HFFc6 (cell line): Measurements from ENCODE around the gene SMAD9. TPM values are rescaled to one million over a fixed set of nuclear protein-coding genes. Genes with fewer than 3 reads are reported as not detected.

Experiments used
- DNase-seq: peaks from one replicate; pipeline ENCODE4 v3.0.0-alpha.2; 2018
- H3K27ac Mint-ChIP-seq: 2 replicates; pipeline ENCODE4 v1.8.0; 2020; ENCODE audit warnings: mild to moderate bottlenecking, mixed read lengths
- H3K27me3 Mint-ChIP-seq: 2 replicates; pipeline ENCODE4 v1.8.0; 2021; ENCODE audit warnings: mild to moderate bottlenecking, moderate library complexity, mixed read lengths; ENCODE audit not compliant: insufficient read depth
- H3K36me3 Mint-ChIP-seq: 2 replicates; pipeline ENCODE4 v1.8.0; 2021; ENCODE audit warnings: low read depth, mixed read lengths
- H3K4me1 Mint-ChIP-seq: 2 replicates; pipeline ENCODE4 v1.8.0; 2020; ENCODE audit warnings: low read depth, mixed read lengths
- H3K4me3 Mint-ChIP-seq: 2 replicates; pipeline ENCODE4 v1.8.0; 2020; ENCODE audit warnings: mild to moderate bottlenecking, moderate library complexity, mixed read lengths
- H3K9me3 Mint-ChIP-seq: 2 replicates; pipeline ENCODE4 v1.8.0; 2020; ENCODE audit warnings: mild to moderate bottlenecking, mixed read lengths
- total RNA-seq, 6 experiments: library from RNA; stranded (reverse); fragmentation: NEBNext Ultra II Directional; extraction: Animal tissue kit (Norgen Biotek cat#: 25700); gene quantifications; 2 replicates in 1 of 6; 3 replicates in 5 of 6; pipeline ENCODE4 v1.2.3, GENCODE V29; 2021
- TF ChIP-seq, protein P1 (sequence below): fragments of 200-600 bp; sonication (generic); IDR thresholded peaks from 2 replicates; pipeline ENCODE4 v1.5.0; 2021; ENCODE audit warnings: antibody characterized with exemption, mild to moderate bottlenecking

Gene SMAD9
- total RNA-seq, 6 experiments from 2014 or later: 10.7 to 22.5 (median 17.9) TPM

DNA sequence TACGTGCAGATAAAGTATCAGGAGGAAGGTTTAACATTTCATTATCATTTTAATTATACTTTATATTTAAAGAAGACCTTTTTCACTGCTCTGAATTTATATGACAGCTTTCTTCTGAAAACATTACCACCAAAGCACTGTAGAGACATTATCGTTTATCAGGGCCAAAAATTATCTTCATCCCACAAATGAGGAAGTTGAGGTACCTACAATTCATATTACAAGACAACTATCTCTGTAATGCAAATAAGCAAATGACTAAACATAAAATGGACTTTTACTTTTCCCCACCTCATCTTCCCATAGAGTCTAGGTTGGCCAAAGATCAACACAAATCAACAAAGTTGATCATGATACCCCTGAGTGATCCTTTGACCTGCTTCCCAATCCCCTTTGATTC is 30.9 kb upstream of the SMAD9 start:
- no peaks in the 10 kb centered on the region for H3K27me3 Mint-ChIP-seq
- H3K36me3 Mint-ChIP-seq: peaks cover 28% of the 10 kb centered on the region
- TF ChIP-seq, protein P1, sequence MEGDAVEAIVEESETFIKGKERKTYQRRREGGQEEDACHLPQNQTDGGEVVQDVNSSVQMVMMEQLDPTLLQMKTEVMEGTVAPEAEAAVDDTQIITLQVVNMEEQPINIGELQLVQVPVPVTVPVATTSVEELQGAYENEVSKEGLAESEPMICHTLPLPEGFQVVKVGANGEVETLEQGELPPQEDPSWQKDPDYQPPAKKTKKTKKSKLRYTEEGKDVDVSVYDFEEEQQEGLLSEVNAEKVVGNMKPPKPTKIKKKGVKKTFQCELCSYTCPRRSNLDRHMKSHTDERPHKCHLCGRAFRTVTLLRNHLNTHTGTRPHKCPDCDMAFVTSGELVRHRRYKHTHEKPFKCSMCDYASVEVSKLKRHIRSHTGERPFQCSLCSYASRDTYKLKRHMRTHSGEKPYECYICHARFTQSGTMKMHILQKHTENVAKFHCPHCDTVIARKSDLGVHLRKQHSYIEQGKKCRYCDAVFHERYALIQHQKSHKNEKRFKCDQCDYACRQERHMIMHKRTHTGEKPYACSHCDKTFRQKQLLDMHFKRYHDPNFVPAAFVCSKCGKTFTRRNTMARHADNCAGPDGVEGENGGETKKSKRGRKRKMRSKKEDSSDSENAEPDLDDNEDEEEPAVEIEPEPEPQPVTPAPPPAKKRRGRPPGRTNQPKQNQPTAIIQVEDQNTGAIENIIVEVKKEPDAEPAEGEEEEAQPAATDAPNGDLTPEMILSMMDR: no peak
- no peak overlapping the region for H3K27ac Mint-ChIP-seq
- peaks cover 11% of the 10 kb centered on the region for H3K4me1 Mint-ChIP-seq
- no peaks in the 10 kb centered on the region for H3K9me3 Mint-ChIP-seq
- H3K4me3 Mint-ChIP-seq: no peak overlapping the region
- no peak for DNase-seq

- Mint-ChIP-seq H3K4me1 (peaks cover 11% of the 10 kb centered on the region), H3K4me3 (no peak overlapping the region), H3K36me3 (peaks cover 27% of the 10 kb centered on the region), H3K27me3 (no peaks in the 10 kb centered on the region), H3K9me3 (no peaks in the 10 kb centered on the region), H3K27ac (no peak overlapping the region)
- no peak for DNase-seq
- TF ChIP-seq, protein P1: no peak
Observed at GRCh38 chr13:36950330-36950729, 30.3 kb upstream of the SMAD9 start.

DNA sequence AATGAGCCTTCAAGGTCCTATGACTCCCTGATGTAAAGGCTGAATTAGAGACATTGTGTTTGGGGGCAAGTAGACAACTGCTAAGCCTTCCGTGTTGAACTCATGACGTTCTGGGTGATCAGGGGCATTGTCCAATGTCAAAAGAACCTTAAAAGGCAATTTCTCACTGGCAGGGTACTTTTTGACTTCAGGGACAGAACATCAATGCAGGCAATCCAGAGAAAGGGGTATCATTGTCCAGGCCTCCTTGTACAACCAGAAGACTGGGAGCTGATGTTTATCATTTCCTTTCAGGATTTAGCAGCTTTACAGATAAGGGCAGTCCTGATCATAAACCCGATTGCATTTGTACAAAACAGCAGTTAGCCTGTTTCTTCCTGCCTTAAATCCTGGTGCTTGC is 25.0 kb upstream of the SMAD9 start:
- no peak for DNase-seq
- H3K36me3 Mint-ChIP-seq: peaks cover 10% of the 10 kb centered on the region
- no peak overlapping the region for H3K27ac Mint-ChIP-seq
- H3K4me3 Mint-ChIP-seq: no peak overlapping the region
- TF ChIP-seq, protein P1: no peak
- peaks cover 7% of the 10 kb centered on the region; the same call in 1 of the 2 replicates for H3K4me1 Mint-ChIP-seq
- no peaks in the 10 kb centered on the region for H3K9me3 Mint-ChIP-seq
- no peaks in the 10 kb centered on the region; the same call in 1 of the 2 replicates for H3K27me3 Mint-ChIP-seq

DNA sequence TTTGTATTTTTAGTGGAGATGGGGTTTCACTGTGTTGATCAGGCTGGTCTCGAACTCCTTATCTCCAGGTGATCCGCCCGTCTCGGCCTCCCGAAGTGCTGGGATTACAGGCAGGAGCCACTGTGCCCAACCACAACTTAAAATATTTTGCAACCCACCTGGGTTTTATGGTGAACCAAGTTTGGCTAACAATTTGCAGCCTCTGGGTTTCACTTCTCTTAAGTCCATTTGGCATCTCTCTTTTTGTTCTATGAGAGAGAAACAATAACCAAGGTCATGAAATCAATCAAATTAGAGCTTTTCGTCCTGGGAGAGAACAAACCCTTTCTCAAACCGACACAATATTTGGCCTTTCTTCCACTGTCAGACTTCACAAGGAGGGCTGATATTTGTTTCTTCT is 5.6 kb upstream of the SMAD9 start:
- Mint-ChIP-seq H3K27ac (no peak overlapping the region), H3K36me3 (no peaks in the 10 kb centered on the region), H3K4me1 (peaks cover 6% of the 10 kb centered on the region), H3K9me3 (no peaks in the 10 kb centered on the region), H3K4me3 (no peak overlapping the region), H3K27me3 (no peaks in the 10 kb centered on the region)
- no peak for DNase-seq
- TF ChIP-seq, protein P1: no peak

DNA sequence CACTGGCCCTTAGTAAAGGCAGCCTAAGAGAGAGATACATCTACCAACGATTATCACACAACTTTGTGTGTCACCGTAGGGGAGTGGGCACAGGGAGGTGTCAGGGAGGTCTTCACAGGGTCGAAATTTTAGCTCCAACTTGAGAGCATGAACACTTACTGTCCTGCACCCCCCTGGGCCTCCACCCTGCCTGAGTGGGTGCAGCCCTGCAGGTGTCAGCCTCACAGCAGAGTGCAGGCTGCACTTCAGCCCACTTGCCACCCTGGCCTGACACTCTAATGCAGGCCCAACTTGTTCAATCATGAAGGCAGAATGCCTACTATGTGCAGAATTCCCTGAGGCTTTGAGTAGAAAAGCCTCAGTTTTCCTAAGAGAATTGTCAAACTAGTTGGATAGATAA is 4.0 kb upstream of the SMAD9 start:
- no peaks in the 10 kb centered on the region; the same call in 1 of the 2 replicates for H3K27me3 Mint-ChIP-seq
- H3K36me3 Mint-ChIP-seq: no peaks in the 10 kb centered on the region
- H3K4me3 Mint-ChIP-seq: no peak overlapping the region
- DNase-seq: no peak
- peaks cover 9% of the 10 kb centered on the region for H3K4me1 Mint-ChIP-seq
- TF ChIP-seq, protein P1: no peak
- H3K9me3 Mint-ChIP-seq: no peaks in the 10 kb centered on the region
- H3K27ac Mint-ChIP-seq: no peak overlapping the region
